Limb (tissue), 2 donors: ENCODE data around the gene TACR2.
A peak's percentile ranks its signal among the peaks of the same experiment; 100 is the strongest.

ENCODE experiments used
- DNase-seq, 2 donors: peaks; one replicate each; pipeline ENCODE4 v3.0.0-alpha.2; 2016; ENCODE audit errors: extremely low spot score in 2 of 2

The TACR2 gene

GRCh38 chr10:69374931-69375306, 41.8 kb downstream of the TACR2 start:
- DNase-seq, result no peak

GRCh38 chr10:69374242-69374641, 42.5 kb downstream of the TACR2 start:
- no peak for DNase-seq

DNA sequence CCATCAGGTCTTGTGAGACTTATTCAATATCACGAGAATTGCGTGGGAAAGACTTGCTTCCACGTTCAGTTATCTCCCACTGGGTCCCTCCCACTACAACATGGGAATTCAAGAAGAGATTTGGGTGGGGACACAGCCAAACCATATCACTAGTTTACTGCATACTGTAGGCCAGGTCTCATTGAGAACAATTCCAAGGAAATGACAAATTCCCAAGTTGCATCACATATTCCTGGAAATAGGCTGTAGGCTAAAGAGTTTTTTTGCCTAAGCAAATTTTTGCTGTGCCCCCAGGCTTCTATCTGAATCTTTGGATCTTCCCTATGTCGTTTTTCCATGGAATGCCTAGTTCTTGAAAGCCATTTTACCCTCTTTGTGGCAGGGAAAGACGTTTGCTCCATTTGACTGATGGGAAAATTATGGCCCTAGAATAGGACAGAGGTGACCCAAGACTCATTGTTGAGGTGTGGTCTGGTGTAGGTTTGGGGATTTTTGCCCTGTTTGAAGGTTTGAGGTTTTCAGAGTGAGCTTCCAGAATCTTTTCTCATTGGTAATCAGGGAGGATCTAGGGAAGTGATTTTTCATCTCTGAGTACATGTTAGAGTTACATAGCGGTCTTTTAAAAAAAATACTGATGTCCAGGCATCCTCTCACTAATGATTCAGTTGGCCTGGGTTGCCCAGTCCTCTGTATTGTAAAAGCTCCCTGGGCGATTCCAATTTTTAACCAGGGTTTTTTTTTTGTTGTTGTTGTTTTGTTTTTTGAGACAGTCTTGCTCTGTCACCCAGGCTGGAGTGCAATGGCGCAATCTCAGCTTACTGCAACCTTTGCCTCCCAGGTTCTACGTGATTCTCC, 44.4 kb downstream of the TACR2 start:
- no peak for DNase-seq

DNA sequence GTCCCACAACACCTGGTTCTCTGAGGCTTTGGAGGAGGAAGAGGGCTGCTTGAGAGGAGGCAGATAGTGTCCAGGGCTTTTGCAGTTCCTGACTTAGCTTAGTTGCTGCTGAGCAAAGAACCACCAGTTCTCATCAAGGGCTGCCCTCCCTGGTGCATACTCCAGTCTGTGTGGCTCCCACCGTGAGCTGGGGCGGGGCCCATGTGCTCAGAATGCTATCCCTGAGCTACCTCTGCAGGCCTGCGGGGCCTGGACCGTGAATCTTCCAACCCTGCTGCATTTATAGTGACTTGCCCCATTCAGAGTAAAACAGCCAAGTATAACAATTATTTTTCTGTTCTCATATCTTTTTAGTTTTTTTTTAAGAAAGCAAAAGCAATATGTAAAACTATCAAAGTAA, 49.2 kb downstream of the TACR2 start:
- DNase-seq, result no peak

GRCh38 chr10:69366738-69367137, 50.0 kb downstream of the TACR2 start:
- no peak for DNase-seq

DNA sequence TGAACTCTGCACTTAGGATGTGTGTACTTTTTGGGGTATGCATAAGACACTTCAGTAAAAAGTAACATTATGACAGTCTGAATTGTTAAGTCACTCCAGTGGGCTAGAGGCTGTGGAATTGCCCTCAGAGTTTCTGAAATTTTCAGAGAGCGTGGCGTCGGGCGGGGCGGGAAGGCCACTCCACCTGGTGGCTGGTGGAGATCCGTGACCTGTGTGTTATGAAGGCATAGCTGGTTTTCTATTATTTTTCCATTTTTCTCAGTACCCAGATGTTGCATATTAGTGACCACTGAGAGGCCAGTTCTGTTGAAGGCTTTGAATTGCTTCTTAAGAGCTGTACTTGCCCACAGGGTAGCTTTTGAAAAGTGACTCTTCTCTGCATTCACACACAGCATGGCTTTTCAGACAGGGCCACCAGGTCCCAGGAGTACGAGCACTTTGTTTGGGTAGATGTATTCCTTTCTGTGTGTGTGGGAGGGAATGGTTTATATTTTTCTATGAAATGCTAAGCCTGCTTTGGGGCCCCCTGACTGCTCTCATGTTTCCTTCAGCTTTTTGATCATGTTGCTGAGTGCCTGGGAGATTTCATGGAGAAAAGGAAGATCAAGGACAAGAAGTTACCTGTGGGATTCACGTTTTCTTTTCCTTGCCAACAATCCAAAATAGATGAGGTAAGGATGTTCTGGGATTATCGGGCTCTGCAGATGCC, 52.3 kb downstream of the TACR2 start:
- DNase-seq, result no peak

GRCh38 chr10:69363666-69364065, 53.1 kb downstream of the TACR2 start:
- DNase-seq, result no peak

- no peak for DNase-seq
Measured at GRCh38 chr10:69362471-69362954, 54.2 kb downstream of the TACR2 start.

GRCh38 chr10:69361303-69361614, 55.5 kb downstream of the TACR2 start:
- no peak for DNase-seq

DNA sequence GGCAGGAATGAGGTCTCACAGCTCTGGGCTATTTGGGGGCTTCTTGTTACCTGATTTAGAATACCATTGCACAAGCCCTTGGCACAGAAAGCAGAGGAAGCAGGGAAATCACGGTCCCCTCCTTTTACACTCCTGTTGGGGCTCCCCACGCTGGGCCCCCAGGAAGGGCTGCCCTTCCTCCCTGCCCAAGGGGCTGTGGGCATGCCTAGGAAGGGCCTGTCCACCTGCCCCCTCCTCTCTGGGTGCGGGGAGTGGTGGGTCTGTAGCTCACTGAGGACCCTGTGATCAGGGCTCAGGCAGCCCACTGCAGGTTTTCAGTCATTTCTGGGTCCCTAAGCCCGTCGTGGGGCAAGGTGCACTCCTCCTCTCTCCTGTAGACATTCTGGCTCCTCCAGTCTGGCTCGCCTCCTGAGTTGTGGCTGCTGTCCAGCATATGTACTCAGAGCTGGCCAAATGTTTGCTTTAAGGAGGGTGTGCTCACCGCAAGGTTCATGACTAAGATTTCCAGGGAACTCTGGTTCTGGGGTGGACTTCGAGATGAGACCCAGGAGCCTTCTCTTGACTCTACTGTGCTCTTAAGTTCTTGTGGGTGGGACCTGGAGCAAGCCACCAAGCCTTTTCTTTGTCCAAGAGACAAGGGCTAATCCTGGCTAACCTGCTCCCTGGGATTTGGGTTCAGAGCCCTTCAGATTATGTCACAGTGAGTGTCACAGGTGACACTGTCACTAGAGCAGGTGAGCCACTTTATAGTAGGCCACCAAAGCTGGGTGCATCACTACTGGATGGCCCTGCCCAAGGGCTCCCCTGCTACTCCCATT, 56.0 kb downstream of the TACR2 start:
- DNase-seq, result peak; percentile 62 to 71

GRCh38 chr10:69359594-69359993, 57.1 kb downstream of the TACR2 start:
- no peak for DNase-seq

DNA sequence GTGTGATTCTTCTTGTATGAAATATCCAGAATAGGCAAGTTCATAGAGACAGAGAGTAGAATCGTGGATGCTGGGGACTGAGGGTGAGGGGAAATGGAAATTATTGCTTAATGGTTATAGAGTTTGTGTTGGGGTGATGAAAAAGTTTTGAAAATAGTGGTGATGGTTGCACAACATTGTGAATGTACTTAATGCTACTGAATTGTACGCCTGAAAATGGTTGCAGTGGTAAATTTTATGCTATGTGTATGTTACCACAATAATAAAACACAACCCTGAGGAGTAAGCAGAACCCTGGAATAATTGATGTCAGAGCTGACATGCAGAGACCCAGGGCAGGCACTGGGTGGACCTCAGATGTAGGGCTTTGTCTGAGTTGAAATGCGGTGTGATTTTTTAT, 57.6 kb downstream of the TACR2 start:
- no peak for DNase-seq

- no peak for DNase-seq
Measured at GRCh38 chr10:69358148-69358795, 58.4 kb downstream of the TACR2 start.

DNA sequence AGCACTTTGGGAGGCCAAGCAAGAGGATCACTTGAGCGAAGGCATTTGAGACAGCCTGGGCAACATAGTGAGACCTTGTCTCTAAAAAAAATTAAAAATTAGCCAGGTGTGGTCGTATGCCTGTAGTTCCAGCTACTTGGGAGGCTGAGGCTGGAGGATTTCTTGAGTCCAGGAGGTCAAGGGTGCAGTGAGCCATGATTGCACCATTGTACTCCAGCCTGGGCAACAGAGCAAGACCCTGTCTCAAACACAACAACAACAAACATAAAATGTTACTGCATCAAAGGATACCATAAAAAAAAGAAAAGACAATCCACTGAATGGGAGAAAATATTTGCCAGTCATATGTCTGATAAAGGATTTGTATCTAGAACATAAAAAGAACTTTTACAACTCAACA, 60.5 kb downstream of the TACR2 start:
- no peak for DNase-seq

GRCh38 chr10:69353977-69354635, 62.6 kb downstream of the TACR2 start:
- no peak for DNase-seq
